ENCODE results near the gene GLS.

- TF ChIP-seq, protein P1, sequence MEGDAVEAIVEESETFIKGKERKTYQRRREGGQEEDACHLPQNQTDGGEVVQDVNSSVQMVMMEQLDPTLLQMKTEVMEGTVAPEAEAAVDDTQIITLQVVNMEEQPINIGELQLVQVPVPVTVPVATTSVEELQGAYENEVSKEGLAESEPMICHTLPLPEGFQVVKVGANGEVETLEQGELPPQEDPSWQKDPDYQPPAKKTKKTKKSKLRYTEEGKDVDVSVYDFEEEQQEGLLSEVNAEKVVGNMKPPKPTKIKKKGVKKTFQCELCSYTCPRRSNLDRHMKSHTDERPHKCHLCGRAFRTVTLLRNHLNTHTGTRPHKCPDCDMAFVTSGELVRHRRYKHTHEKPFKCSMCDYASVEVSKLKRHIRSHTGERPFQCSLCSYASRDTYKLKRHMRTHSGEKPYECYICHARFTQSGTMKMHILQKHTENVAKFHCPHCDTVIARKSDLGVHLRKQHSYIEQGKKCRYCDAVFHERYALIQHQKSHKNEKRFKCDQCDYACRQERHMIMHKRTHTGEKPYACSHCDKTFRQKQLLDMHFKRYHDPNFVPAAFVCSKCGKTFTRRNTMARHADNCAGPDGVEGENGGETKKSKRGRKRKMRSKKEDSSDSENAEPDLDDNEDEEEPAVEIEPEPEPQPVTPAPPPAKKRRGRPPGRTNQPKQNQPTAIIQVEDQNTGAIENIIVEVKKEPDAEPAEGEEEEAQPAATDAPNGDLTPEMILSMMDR (IDR thresholded peaks at IDR 0.05 in 4 of 5, conservative IDR thresholded peaks at IDR 0.05 in 1 of 5) = no peak
- no peak for TF ChIP-seq POLR2A (IDR thresholded peaks at IDR 0.05)
These were observed 31.2 kb downstream of the GLS start for GRCh38 chr2:190911813-190912212.

Data from gastrocnemius medialis (tissue), 4 donors.